HUES48 (cell line): ENCODE data around the gene ACVR1B.

Source experiments
- H3K27ac ChIP-seq: one replicate; pipeline ENCODE4 v1.7.0; 2013; ENCODE audit warnings: low read depth, low read length, inconsistent platforms
- H3K27me3 ChIP-seq: 2 replicates; pipeline ENCODE4 v1.6.1; 2013; ENCODE audit warnings: mild to moderate bottlenecking, low read length; ENCODE audit not compliant: control insufficient read depth, insufficient read depth
- H3K36me3 ChIP-seq: 2 replicates; pipeline ENCODE4 v1.6.1; 2013; ENCODE audit warnings: low read length; ENCODE audit not compliant: control insufficient read depth, insufficient read depth
- H3K4me1 ChIP-seq: 2 replicates; pipeline ENCODE4 v1.6.1; 2013; ENCODE audit warnings: mild to moderate bottlenecking, low read length; ENCODE audit not compliant: control insufficient read depth, insufficient read depth
- H3K4me3 ChIP-seq: 2 replicates; pipeline ENCODE4 v1.5.1; 2013; ENCODE audit warnings: mild to moderate bottlenecking, low read depth, low read length
- H3K9ac ChIP-seq: 2 replicates; pipeline ENCODE4 v1.6.1; 2013; ENCODE audit warnings: mild to moderate bottlenecking, low read depth, low read length, moderate library complexity
- H3K9me3 ChIP-seq: 2 replicates; pipeline ENCODE4 v1.6.1; 2013; ENCODE audit warnings: low read length; ENCODE audit not compliant: control insufficient read depth, insufficient read depth

ACVR1B gene

DNA sequence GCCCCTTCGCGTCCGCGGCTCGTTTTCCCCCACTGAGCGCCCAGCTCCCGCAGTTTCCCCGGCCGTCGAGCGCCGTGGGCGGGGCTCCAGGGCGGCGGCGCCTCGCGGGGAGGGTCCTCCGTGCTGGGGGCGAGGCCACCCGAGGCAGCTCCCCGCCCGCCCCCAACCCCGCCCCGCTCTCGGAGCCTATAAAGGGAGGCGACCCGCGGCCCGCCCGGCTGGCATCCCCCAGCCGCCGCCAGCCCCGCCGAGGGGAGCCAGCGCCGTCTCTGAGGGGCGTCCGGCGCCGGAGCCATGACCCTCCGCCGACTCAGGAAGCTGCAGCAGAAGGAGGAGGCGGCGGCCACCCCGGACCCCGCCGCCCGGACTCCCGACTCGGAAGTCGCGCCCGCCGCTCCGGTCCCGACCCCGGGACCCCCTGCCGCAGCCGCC, 55.2 kb downstream of the ACVR1B start, which contains the start of gene TAMALIN:
TSS of gene TAMALIN (plus strand) at position 221 of the 432 bp plus-strand sequence. CDS start at position 295, 74 bp downstream.
- peaks cover 57% of the 10 kb centered on the region for H3K27me3 ChIP-seq
- H3K4me3 ChIP-seq: peak within 1 kb of the TSS; percentile 63
- no peak within 1 kb of the TSS for H3K27ac ChIP-seq
- H3K9me3 ChIP-seq: no peaks in the 10 kb centered on the region
- no peaks in the 10 kb centered on the region for H3K36me3 ChIP-seq
- peaks cover 25% of the 10 kb centered on the region for H3K4me1 ChIP-seq
- H3K9ac ChIP-seq: no peak within 1 kb of the TSS

DNA sequence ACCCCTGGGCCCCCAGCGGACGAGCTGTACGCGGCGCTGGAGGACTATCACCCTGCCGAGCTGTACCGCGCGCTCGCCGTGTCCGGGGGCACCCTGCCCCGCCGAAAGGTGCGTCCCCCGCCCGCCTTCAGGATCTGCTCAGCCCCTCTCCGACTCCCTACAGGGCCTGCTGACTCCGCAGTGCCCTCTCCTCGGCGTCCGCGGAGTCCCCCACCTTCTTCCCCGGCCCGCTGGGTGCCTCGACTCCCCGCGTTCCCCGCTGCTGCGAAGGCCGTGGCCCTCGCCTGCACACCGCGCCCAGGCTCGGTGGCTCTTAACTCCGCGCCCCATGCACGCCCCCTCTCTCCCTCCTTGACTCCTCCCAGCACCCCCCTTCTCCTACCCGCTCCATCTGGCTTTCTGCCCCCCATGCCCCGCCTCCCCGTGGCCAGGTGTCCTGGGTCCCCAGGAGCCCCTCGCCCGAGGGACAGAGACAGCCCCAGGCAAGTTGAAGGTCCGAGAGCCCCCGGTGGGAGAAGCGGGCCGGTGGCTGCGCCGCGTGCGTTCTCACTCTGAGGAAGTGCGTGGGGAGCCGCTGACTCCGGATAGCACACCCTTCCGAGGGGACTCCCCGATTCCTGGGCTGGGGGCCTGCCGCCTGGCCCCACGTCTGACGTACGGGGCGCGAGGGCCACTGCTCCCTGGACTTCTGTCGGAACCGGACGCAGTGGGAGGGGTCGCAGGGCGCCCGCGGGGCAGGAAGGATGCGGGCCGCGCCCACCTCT, 55.8 kb downstream of the ACVR1B start:
- Histone ChIP-seq H3K36me3 (no peaks in the 10 kb centered on the region), H3K9ac (no peak overlapping the region), H3K27me3 (peaks cover 57% of the 10 kb centered on the region), H3K4me1 (peaks cover 25% of the 10 kb centered on the region), H3K9me3 (no peaks in the 10 kb centered on the region), H3K27ac (no peak overlapping the region), H3K4me3 (peak overlapping the region; percentile 63)

DNA sequence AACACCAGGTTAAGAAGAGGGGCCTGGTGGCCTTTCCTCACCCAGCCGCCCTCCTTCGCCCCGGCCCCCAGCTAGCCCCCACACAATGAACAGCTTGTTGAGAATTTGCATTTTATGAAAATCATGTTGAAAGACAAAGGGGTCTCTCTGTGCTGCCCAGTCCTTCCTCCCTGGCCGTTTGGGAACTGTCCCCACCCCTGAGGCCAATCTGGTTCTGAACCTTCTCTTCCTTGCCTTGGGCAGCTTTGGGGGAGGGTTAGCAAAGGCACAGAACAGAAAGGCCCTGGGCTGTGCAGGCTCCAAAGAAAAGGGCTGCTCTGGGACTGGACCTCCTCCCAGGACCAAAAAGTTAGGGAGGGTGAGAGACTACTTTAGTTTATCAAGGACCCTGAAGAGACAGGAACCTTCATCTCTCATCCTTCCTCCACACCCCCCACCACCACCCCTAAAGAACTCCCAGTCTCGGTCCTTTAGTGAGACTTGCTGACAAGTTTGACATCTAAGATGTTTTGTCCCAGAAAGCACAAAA, 56.5 kb downstream of the ACVR1B start:
- peaks cover 57% of the 10 kb centered on the region for H3K27me3 ChIP-seq
- peaks cover 25% of the 10 kb centered on the region for H3K4me1 ChIP-seq
- H3K9ac ChIP-seq: no peak overlapping the region
- H3K27ac ChIP-seq: no peak overlapping the region
- no peaks in the 10 kb centered on the region for H3K9me3 ChIP-seq
- peak overlapping the region; percentile 63; the same call in 1 of the 2 replicates for H3K4me3 ChIP-seq
- H3K36me3 ChIP-seq: no peaks in the 10 kb centered on the region

DNA sequence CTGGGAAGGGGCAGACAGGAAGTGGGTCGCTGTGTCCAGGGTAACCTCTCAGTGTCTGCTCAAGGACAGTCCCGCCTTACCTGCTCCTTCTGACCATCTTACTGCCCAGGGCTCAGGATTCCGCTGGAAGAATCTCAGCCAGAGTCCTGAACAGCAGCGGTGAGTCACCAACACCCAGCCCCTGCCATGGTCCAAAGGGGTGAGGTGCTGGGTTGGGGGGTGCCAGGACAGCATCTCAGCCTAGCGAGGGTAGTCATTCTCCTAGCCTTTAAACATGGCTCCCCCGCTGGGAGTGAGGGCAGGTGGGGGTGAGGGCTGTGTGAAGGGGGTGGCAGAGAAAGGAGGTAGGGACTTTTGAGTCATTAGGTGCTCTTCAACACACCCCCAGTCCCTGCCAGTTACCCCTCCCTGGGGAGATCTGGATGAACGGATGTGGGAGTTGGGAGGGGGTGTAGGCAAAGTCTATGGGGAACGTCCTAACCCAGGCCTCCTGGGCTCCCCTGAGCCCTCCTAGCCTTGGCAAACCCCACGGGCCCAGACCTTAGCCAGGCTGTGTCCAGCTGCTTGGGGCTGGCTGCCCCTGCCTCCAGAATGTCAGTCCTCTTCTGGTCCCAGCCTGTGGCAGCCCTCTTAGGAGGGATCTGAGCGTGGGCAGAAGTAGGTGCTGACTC, 57.7 kb downstream of the ACVR1B start:
- no peaks in the 10 kb centered on the region for H3K9me3 ChIP-seq
- no peaks in the 10 kb centered on the region for H3K36me3 ChIP-seq
- no peak overlapping the region for H3K4me3 ChIP-seq
- no peak overlapping the region for H3K9ac ChIP-seq
- no peak overlapping the region for H3K27ac ChIP-seq
- peaks cover 66% of the 10 kb centered on the region for H3K27me3 ChIP-seq
- H3K4me1 ChIP-seq: peaks cover 31% of the 10 kb centered on the region

DNA sequence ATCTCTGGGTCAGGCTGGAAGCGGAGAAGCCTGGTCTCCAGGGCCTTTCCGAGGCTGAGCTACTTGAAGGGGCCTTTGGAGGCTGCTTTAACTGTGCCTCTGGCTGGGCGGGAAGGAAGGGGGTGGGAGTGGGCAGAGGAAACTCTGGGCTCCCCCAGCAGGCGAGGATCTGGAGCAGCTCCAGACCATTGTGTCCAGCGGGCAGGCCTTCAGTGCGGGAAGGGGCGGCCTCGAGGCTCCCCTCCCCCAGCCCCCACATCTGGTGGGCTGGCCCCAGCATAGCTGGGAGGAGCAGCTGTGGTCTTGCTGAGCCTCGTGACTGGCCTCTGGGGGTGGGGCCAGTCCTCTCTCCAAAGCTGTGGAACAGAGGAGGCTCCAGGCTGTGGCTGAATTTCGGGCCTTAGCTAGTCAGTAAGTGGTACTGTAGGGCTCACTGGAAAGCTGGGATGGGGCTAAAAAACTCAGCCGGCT, 58.7 kb downstream of the ACVR1B start:
- H3K27me3 ChIP-seq: peaks cover 65% of the 10 kb centered on the region
- peak overlapping the region; percentile 59 for H3K27ac ChIP-seq

DNA sequence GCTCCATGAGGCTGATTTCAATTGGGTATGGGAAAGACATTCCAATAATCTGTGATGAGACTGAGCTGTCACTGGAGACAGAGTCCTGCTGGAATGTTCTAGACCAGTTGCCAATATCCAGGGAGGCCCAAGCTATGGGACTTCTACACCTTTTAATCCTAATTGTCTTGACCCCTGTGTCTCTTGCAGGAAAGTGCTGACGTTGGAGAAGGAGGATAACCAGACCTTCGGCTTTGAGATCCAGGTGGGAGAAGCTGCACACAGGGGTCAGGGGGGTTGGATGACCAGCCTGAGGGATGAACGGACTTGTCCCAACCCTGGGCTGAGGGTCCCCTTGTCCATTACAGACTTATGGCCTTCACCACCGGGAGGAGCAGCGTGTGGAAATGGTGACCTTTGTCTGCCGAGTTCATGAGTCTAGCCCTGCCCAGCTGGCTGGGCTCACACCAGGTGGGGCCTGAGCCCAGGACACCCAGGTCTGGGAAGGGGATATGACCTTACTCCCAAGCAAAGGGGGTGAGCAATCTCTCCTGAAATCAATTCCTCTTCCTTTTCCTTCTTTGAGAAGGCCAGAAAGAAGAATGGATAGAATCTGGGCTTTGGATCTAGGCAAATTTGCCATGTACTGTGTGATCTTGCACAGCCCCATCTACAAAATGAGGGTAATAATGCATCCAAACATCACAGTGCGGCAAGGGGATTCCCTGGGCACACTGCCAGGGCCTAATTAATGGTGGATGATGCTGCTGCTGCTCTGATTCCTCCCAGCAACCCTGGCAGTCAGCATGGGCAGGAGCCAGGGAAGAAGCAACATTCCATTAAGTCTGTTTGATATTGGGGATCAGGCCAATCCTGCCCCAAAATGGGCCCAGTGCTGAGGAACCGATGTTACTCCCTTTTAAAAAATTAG, 59.4 kb downstream of the ACVR1B start:
- H3K27me3 ChIP-seq: peaks cover 65% of the 10 kb centered on the region
- peak overlapping the region; percentile 23 for H3K27ac ChIP-seq
- H3K36me3 ChIP-seq: no peaks in the 10 kb centered on the region
- H3K9me3 ChIP-seq: no peaks in the 10 kb centered on the region
- peaks cover 25% of the 10 kb centered on the region for H3K4me1 ChIP-seq
- no peak overlapping the region for H3K4me3 ChIP-seq
- H3K9ac ChIP-seq: no peak overlapping the region

More for the DNA sequence above, 58.7 kb downstream of the ACVR1B start:
- Histone ChIP-seq H3K9me3 (no peaks in the 10 kb centered on the region), H3K4me3 (no peak overlapping the region), H3K36me3 (no peaks in the 10 kb centered on the region), H3K4me1 (peaks cover 29% of the 10 kb centered on the region), H3K9ac (no peak overlapping the region)

DNA sequence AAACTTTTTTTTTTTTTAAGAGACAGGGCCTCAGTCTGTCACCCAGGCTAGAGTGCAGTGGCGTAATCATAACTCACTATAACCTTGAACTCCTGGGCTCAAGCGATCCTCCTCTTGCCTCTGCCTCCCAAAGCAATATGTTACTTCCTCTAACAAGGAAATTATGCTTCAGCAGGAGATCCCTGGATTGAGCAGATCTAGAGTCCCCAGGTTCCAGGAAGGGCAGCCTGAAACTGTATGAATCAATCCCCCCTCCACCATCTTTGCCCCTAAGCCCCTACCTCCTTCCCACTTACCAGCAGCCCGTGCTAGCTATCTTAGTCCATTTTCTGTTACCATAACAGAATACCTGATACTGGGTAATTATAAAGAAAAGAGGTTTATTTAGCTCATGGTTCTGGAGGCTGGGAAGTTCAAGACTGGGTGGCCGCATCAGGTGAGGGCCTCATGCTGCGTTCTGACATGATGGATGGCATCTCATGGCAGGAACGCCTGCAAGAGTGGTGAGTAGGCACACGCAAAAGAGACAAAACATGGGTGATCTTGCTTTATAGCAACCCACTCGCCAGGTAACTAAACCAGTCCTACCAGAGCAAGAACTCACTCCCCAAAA, 60.2 kb downstream of the ACVR1B start:
- H3K27ac ChIP-seq: no peak overlapping the region
- H3K36me3 ChIP-seq: no peaks in the 10 kb centered on the region
- peaks cover 66% of the 10 kb centered on the region for H3K27me3 ChIP-seq
- H3K9me3 ChIP-seq: no peaks in the 10 kb centered on the region
- H3K4me1 ChIP-seq: peaks cover 21% of the 10 kb centered on the region
- H3K9ac ChIP-seq: no peak overlapping the region
- H3K4me3 ChIP-seq: no peak overlapping the region

DNA sequence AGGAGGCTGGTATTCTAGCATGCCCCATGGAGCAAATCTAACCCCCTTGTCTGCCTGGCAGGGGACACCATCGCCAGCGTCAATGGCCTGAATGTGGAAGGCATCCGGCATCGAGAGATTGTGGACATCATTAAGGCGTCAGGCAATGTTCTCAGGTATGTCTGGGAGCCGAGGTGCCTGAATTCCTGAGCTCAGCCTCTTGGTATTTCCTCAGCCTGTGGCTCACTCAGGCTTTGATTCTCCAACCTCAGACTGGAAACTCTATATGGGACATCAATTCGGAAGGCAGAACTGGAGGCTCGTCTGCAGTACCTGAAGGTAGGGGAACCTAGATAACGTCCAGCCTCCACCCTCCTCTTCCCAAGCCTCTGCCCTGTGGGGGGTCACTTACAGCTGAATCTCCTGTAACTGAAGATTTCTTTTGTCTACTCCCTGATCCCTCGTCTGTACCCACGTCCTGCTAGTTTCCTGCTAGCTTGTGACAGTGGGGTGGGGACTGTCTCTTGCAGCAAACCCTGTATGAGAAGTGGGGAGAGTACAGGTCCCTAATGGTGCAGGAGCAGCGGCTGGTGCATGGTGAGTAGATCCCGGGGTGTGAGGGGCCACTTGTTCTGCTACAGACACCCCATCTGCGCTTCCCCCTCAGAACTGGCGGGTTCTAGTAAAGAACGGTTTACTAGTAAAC, 62.3 kb downstream of the ACVR1B start:
- no peak overlapping the region for H3K4me3 ChIP-seq
- H3K4me1 ChIP-seq: peaks cover 21% of the 10 kb centered on the region
- no peak overlapping the region for H3K27ac ChIP-seq
- no peak overlapping the region for H3K9ac ChIP-seq
- no peaks in the 10 kb centered on the region for H3K9me3 ChIP-seq
- H3K27me3 ChIP-seq: peaks cover 54% of the 10 kb centered on the region
- H3K36me3 ChIP-seq: no peaks in the 10 kb centered on the region

DNA sequence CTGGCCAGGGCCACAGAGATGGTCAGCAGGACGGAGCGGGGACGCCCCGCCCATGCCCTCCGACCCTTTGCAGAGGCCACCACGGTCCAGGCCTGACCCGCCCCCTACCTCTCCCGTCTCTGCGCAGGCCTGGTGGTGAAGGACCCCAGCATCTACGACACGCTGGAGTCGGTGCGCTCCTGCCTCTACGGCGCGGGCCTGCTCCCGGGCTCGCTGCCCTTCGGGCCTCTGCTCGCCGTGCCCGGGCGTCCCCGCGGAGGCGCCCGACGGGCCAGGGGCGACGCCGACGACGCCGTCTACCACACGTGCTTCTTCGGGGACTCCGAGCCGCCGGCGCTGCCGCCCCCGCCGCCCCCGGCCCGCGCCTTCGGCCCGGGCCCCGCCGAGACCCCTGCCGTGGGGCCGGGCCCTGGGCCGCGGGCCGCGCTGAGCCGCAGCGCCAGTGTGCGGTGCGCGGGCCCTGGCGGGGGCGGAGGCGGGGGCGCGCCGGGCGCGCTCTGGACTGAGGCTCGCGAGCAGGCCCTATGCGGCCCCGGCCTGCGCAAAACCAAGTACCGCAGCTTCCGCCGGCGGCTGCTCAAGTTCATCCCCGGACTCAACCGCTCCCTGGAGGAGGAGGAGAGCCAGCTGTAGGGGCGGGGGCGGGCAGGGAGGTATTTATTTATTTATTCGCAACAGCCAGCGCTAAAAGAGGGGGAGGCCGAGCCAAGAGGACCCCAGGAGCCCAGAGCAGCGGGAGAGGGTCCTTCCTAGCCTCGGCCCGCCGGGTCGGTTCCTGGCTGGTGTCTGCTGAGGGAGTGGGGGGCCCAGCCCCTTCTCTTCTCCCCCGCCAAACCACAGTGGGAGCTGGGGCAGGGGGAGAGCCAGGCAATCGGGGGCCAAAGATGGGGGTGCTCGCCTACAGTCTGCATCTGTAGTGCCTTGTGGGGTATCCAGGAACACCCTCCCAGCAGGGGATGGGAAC, 63.4 kb downstream of the ACVR1B start:
- Histone ChIP-seq H3K4me1 (peaks cover 15% of the 10 kb centered on the region), H3K36me3 (no peaks in the 10 kb centered on the region), H3K9me3 (no peaks in the 10 kb centered on the region), H3K27ac (no peak overlapping the region), H3K27me3 (peaks cover 43% of the 10 kb centered on the region), H3K4me3 (peak overlapping the region; percentile 44; the same call in 1 of the 2 replicates), H3K9ac (no peak overlapping the region)
